HEK293 (cell line): ENCODE data around the gene AFF1.
A peak's percentile ranks its signal among the peaks of the same experiment; 100 is the strongest.

ENCODE experiments used
- CTCF ChIP-seq: fragments of 450-650 bp; formaldehyde crosslinking; IDR thresholded peaks from 2 replicates; pipeline ENCODE4 v1.5.1; 2016; ENCODE audit warnings: missing biosample characterization, missing genetic modification characterization
- GLI4 ChIP-seq: fragments of 450-650 bp; formaldehyde crosslinking; IDR thresholded peaks from 2 replicates; pipeline ENCODE4 v1.5.1; 2016; ENCODE audit warnings: missing biosample characterization, missing genetic modification characterization
- REPIN1 ChIP-seq: fragments of 450-650 bp; formaldehyde crosslinking; IDR thresholded peaks from 2 replicates; pipeline ENCODE4 v1.5.1; 2017; ENCODE audit warnings: missing biosample characterization, missing genetic modification characterization, low read depth
- ZBTB17 ChIP-seq: fragments of 450-650 bp; formaldehyde crosslinking; IDR thresholded peaks from 2 replicates; pipeline ENCODE4 v1.5.1; 2016; ENCODE audit warnings: missing biosample characterization, missing genetic modification characterization
- ZBTB8A ChIP-seq: fragments of 450-650 bp; formaldehyde crosslinking; IDR thresholded peaks from 2 replicates; pipeline ENCODE4 v1.5.1; 2016; ENCODE audit warnings: missing biosample characterization, missing genetic modification characterization
- ZFP69B ChIP-seq: fragments of 450-650 bp; formaldehyde crosslinking; IDR thresholded peaks from 2 replicates; pipeline ENCODE4 v1.5.1; 2016; ENCODE audit warnings: missing biosample characterization, missing genetic modification characterization
- ZNF140 ChIP-seq: fragments of 450-650 bp; formaldehyde crosslinking; IDR thresholded peaks from 2 replicates; pipeline ENCODE4 v1.5.1; 2016; ENCODE audit warnings: missing biosample characterization, missing genetic modification characterization
- ZNF155 ChIP-seq: fragments of 450-650 bp; formaldehyde crosslinking; IDR thresholded peaks from 2 replicates; pipeline ENCODE4 v1.5.1; 2016; ENCODE audit warnings: missing biosample characterization, missing genetic modification characterization
- ZNF23 ChIP-seq: fragments of 450-650 bp; formaldehyde crosslinking; IDR thresholded peaks from 2 replicates; pipeline ENCODE4 v1.5.1; 2016; ENCODE audit warnings: missing biosample characterization, missing genetic modification characterization, borderline replicate concordance
- ZNF266 ChIP-seq: fragments of 450-650 bp; formaldehyde crosslinking; IDR thresholded peaks from 2 replicates; pipeline ENCODE4 v1.5.1; 2016; ENCODE audit warnings: missing biosample characterization, missing genetic modification characterization, low read depth
- ZNF354C ChIP-seq: fragments of 450-650 bp; formaldehyde crosslinking; IDR thresholded peaks from 2 replicates; pipeline ENCODE4 v1.5.1; 2016; ENCODE audit warnings: missing biosample characterization, missing genetic modification characterization, low read depth, borderline replicate concordance
- ZNF404 ChIP-seq: fragments of 450-650 bp; formaldehyde crosslinking; IDR thresholded peaks from 2 replicates; pipeline ENCODE4 v1.5.1; 2017; ENCODE audit warnings: missing biosample characterization, missing genetic modification characterization
- ZNF530 ChIP-seq: fragments of 450-650 bp; formaldehyde crosslinking; IDR thresholded peaks from 2 replicates; pipeline ENCODE4 v1.5.1; 2016; ENCODE audit warnings: low read depth, missing biosample characterization, missing genetic modification characterization
- ZNF544 ChIP-seq: fragments of 450-650 bp; formaldehyde crosslinking; IDR thresholded peaks from 2 replicates; pipeline ENCODE4 v1.5.0; 2017; ENCODE audit warnings: missing biosample characterization, missing genetic modification characterization
- ZNF600 ChIP-seq: fragments of 450-650 bp; formaldehyde crosslinking; IDR thresholded peaks from 2 replicates; pipeline ENCODE4 v1.5.1; 2016; ENCODE audit warnings: missing biosample characterization, missing genetic modification characterization
- ZNF626 ChIP-seq: fragments of 450-650 bp; sonication (Bioruptor Pico); formaldehyde crosslinking; IDR thresholded peaks from 2 replicates; pipeline ENCODE4 v1.5.1; 2018; ENCODE audit warnings: missing biosample characterization, missing genetic modification characterization, inconsistent platforms
- ZNF660 ChIP-seq: fragments of 450-650 bp; IDR thresholded peaks from 2 replicates; pipeline ENCODE4 v1.5.1; 2018; ENCODE audit warnings: missing biosample characterization, mild to moderate bottlenecking, missing genetic modification characterization
- ZNF670 ChIP-seq: fragments of 450-650 bp; formaldehyde crosslinking; IDR thresholded peaks from 2 replicates; pipeline ENCODE4 v1.5.1; 2016; ENCODE audit warnings: missing biosample characterization, missing genetic modification characterization, low read depth
- ZNF692 ChIP-seq: fragments of 450-650 bp; formaldehyde crosslinking; IDR thresholded peaks from 2 replicates; pipeline ENCODE4 v1.5.1; 2016; ENCODE audit warnings: missing biosample characterization, missing genetic modification characterization
- ZSCAN23 ChIP-seq: fragments of 450-650 bp; formaldehyde crosslinking; IDR thresholded peaks from 2 replicates; pipeline ENCODE4 v1.5.1; 2016; ENCODE audit warnings: missing biosample characterization, missing genetic modification characterization
- TF ChIP-seq, protein P1 (sequence below): fragments of 450-650 bp; IDR thresholded peaks from 2 replicates; pipeline ENCODE4 v1.5.1; 2018; ENCODE audit warnings: missing biosample characterization, mild to moderate bottlenecking, missing genetic modification characterization
- TF ChIP-seq, protein P2 (sequence below): fragments of 450-650 bp; formaldehyde crosslinking; IDR thresholded peaks from 2 replicates; pipeline ENCODE4 v1.5.1; 2016; ENCODE audit warnings: missing biosample characterization, missing genetic modification characterization, low read depth
- TF ChIP-seq, protein P3 (sequence below): fragments of 450-650 bp; formaldehyde crosslinking; IDR thresholded peaks from 2 replicates; pipeline ENCODE4 v1.5.1; 2017; ENCODE audit warnings: missing biosample characterization, mild to moderate bottlenecking, missing genetic modification characterization, moderate library complexity
- TF ChIP-seq, protein P4 (sequence below): fragments of 450-650 bp; formaldehyde crosslinking; IDR thresholded peaks from 2 replicates; pipeline ENCODE4 v1.5.1; 2016; ENCODE audit warnings: missing biosample characterization, missing genetic modification characterization

AFF1 gene

GRCh38 chr4:87058356-87059073 is 123.7 kb downstream of the AFF1 start (continued):
- TF ChIP-seq, protein P1, sequence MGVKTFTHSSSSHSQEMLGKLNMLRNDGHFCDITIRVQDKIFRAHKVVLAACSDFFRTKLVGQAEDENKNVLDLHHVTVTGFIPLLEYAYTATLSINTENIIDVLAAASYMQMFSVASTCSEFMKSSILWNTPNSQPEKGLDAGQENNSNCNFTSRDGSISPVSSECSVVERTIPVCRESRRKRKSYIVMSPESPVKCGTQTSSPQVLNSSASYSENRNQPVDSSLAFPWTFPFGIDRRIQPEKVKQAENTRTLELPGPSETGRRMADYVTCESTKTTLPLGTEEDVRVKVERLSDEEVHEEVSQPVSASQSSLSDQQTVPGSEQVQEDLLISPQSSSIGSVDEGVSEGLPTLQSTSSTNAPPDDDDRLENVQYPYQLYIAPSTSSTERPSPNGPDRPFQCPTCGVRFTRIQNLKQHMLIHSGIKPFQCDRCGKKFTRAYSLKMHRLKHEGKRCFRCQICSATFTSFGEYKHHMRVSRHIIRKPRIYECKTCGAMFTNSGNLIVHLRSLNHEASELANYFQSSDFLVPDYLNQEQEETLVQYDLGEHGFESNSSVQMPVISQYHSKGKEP (tag by site-specific recombination), result no peak
- TF ChIP-seq ZBTB8A (tag by site-specific recombination) (0 out of 2 replicates have a peak, but pooled peaks have one; percentile 21), ZNF670 (tag by site-specific recombination) (no peak), ZNF266 (tag by site-specific recombination) (no peak), GLI4 (tag by site-specific recombination) (no peak), CTCF (tag by site-specific recombination) (peak; percentile 46; the same call in 1 of the 2 replicates), ZNF404 (tag by site-specific recombination) (no peak), ZNF23 (tag by site-specific recombination) (no peak), ZNF530 (tag by site-specific recombination) (no peak), ZNF354C (tag by site-specific recombination) (no peak), ZFP69B (tag by site-specific recombination) (no peak), ZBTB17 (tag by site-specific recombination) (peak; percentile 82), ZNF544 (tag by site-specific recombination) (no peak), ZNF155 (tag by site-specific recombination) (no peak), ZSCAN23 (tag by site-specific recombination) (no peak), ZNF660 (no peak), ZNF140 (no peak), ZNF600 (tag by site-specific recombination) (peak; percentile 74; the same call in 1 of the 2 replicates), REPIN1 (tag by site-specific recombination) (no peak), ZNF692 (tag by site-specific recombination) (0 out of 2 replicates have a peak, but pooled peaks have one; percentile 13), ZNF626 (no peak)
- TF ChIP-seq, protein P2, sequence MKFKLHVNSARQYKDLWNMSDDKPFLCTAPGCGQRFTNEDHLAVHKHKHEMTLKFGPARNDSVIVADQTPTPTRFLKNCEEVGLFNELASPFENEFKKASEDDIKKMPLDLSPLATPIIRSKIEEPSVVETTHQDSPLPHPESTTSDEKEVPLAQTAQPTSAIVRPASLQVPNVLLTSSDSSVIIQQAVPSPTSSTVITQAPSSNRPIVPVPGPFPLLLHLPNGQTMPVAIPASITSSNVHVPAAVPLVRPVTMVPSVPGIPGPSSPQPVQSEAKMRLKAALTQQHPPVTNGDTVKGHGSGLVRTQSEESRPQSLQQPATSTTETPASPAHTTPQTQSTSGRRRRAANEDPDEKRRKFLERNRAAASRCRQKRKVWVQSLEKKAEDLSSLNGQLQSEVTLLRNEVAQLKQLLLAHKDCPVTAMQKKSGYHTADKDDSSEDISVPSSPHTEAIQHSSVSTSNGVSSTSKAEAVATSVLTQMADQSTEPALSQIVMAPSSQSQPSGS (tag by site-specific recombination), result peak; percentile 3; the same call in 1 of the 2 replicates
- TF ChIP-seq, protein P3, sequence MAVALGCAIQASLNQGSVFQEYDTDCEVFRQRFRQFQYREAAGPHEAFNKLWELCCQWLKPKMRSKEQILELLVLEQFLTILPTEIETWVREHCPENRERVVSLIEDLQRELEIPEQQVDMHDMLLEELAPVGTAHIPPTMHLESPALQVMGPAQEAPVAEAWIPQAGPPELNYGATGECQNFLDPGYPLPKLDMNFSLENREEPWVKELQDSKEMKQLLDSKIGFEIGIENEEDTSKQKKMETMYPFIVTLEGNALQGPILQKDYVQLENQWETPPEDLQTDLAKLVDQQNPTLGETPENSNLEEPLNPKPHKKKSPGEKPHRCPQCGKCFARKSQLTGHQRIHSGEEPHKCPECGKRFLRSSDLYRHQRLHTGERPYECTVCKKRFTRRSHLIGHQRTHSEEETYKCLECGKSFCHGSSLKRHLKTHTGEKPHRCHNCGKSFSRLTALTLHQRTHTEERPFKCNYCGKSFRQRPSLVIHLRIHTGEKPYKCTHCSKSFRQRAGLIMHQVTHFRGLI (tag by site-specific recombination), result no peak
- TF ChIP-seq, protein P4, sequence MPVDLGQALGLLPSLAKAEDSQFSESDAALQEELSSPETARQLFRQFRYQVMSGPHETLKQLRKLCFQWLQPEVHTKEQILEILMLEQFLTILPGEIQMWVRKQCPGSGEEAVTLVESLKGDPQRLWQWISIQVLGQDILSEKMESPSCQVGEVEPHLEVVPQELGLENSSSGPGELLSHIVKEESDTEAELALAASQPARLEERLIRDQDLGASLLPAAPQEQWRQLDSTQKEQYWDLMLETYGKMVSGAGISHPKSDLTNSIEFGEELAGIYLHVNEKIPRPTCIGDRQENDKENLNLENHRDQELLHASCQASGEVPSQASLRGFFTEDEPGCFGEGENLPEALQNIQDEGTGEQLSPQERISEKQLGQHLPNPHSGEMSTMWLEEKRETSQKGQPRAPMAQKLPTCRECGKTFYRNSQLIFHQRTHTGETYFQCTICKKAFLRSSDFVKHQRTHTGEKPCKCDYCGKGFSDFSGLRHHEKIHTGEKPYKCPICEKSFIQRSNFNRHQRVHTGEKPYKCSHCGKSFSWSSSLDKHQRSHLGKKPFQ (tag by site-specific recombination), result no peak
